HG03159 (cell line): ENCODE results near the gene PLA2G2F.

Experiments used
- ATAC-seq: cut with Tn5 transposase; IDR thresholded peaks from one replicate; pipeline ENCODE4 v1.9.1; 2021; ENCODE audit warnings: mild to moderate bottlenecking, moderate library complexity; ENCODE audit not compliant: unreplicated experiment

Gene PLA2G2F

GRCh38 chr1:20141001-20141400 lies 1.9 kb downstream of the PLA2G2F start:
- no peak for ATAC-seq

DNA sequence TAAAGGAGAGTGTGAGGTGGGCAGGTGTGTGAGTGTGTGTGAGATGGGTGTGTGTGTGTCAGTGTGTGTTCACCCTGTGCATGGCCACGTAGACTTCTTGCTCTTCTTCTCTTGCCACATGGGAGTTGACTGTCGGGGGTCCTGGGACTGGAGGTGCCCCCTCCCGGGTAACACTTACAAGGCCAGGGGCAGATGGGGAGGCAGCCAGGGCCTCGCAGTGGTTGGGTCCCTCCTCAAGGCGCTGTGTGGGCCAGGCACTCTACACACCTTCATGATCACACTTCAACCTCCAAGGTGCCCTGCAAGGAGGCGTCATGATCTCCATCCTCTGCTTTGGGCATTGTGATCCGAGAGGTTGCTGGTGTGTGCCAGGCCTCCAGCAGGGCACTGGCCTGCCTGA lies 2.3 kb downstream of the PLA2G2F start:
- ATAC-seq = no peak

- no peak for ATAC-seq
Observed at GRCh38 chr1:20142001-20142710, 3.0 kb downstream of the PLA2G2F start.

GRCh38 chr1:20143318-20143717 lies 4.2 kb downstream of the PLA2G2F start:
- ATAC-seq = no peak

GRCh38 chr1:20143734-20144565 lies 4.8 kb downstream of the PLA2G2F start:
- ATAC-seq = no peak

- no peak for ATAC-seq
Observed at GRCh38 chr1:20147846-20148570, 8.9 kb downstream of the PLA2G2F start.

DNA sequence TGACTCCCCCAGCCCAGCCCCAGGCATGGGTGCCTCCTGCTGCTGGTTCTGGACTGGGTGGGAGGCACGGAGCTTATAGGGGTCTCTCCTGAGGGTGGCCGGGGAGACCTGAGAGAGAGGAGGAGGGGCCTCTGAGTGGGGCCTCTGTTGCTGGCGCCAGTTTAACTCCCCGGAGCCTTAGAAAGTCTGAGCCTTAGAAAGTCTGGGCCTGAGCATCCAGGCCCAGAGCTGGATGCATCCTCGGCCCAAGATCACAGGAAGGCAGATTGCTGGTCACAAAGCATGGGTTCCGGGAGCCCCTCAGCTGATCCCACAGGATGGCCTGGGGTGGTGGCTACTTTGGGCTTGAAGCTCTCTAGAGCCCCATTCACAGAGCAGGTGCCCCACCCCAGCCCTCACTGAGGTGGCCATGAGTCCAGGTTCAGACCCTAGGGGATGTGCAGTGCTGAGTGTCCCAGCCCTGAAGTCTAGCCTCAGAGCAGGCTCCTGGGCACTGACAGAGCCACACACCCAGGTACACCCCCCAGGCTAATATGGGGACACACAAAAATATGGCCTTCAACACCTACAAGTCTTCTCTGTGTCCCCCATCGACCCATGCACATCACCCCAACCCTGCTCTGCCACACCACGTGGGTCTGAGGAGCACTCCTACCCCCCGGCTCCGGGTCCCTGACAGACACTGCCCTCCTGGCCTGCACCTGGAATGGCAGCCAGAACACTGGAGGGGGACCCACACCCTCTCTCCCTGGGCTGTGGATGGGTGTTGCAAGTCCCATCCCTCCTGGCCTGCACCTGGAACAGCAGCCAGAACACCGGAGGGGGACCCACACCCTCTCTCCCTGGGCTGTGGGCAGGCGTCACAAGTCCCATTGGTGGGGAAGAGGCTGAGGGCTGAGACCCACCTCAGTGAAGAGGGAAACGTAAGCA lies 9.7 kb downstream of the PLA2G2F start:
- ATAC-seq = no peak

DNA sequence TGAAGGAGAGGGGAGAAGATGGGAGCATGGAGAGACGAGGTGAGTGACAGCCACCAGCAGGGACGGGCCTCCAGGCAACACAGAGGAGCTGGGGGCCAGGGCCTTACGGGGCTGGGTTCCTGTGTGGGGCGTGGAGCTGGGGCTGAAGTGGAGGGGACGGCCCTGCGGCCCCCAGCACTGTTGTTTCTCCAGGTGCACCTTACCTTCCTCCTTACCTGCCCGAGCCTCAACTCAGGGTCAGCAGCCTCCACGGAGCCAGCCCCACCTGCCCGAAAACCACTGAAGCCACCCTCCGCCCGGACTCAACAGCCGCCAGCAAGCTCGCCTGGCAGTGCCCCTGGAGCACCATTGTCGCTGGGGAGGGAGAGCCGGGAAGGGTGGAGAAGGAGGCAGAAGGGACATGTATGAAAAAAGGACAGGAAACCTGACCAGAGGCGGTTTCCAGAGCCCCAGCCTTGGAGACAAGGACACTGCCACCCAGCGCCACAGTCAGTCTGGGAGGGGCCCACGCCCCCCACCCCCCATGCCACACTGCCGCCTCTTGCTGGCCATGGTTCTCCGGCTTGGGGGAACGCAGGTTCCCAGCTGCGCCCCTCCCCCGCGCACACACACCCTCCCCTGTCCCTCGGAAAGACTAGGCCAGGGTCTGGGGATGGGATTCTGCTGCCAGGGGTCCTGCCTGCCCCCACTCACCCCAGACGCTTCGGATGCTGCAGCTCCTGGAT lies 10.6 kb downstream of the PLA2G2F start:
- ATAC-seq = no peak

DNA sequence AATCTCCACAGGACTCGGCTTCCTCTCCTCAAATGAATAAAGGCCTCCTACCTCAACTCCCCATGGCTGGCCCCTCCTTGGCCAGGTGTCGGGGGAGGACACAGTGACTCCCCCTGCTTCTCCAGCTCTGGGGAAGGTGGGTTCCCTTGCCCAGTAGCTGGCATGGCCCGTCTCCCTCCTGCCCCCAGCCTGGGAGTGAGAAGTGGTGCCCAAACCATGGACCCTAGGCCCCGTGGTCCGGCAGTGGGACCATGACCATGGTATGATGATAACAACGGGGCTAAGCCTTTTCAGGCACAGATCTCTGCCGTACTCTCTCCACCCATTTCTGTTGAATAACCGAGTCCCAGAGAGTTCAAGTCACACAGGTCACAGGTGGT lies 11.2 kb downstream of the PLA2G2F start:
- no peak for ATAC-seq

- ATAC-seq = no peak
Observed at GRCh38 chr1:20150969-20151368, 11.8 kb downstream of the PLA2G2F start.

DNA sequence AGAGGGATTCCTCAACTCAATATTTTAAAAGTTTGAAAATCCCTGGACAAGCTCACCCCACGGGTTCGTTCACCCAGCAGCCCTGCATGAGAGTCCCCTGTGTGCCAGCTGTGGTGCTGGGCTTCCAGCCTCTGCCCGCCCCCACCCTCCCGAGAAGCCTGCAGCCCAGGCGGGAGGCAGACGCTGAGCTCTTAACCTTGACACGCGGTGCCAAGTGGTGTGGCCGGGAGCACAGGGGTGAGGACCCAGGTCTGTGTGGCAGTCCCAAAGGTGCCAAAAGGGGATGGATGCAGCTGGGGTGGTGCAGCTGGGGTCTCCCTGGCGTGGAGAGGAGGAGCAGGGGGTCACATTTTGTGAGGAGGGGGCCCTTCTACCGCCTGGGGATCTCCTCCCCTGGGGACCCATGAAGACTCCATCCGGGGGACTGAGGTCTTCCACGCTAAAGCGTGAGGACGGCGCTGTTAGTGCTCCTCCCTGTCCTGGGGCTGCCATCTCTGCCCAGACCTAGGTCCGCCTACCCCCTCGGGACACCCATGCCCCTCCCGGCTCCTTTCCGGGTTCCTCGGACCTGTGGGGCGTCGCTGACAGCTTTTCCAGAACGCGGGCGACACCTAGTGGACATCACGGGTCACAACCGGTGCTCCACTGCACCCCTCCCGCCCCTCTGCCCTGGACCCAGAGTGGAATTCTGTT lies 12.9 kb downstream of the PLA2G2F start:
- peak; percentile 56 for ATAC-seq

GRCh38 chr1:20152599-20152930 lies 13.4 kb downstream of the PLA2G2F start:
- no peak for ATAC-seq

DNA sequence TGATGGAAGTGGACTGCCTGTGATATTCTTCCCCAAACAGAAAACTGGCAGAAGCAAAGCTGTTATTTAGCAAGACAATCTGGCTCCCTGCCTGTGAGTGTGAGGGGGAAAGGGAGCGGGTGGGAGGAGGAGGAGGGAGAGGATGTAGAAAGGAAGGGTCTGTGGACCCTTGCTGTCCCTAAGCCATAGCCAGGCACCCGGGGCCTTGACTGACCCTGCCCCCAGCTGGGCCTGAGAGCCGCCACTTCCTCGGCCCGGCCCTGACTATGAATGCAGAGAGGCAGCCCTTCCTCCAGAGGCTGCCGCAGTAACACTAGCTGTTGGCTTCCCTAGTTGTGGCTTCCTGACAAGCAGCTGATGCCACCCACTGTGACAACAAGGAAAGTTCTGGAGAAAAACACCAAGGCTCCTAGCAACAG lies 13.9 kb downstream of the PLA2G2F start:
- ATAC-seq = no peak

DNA sequence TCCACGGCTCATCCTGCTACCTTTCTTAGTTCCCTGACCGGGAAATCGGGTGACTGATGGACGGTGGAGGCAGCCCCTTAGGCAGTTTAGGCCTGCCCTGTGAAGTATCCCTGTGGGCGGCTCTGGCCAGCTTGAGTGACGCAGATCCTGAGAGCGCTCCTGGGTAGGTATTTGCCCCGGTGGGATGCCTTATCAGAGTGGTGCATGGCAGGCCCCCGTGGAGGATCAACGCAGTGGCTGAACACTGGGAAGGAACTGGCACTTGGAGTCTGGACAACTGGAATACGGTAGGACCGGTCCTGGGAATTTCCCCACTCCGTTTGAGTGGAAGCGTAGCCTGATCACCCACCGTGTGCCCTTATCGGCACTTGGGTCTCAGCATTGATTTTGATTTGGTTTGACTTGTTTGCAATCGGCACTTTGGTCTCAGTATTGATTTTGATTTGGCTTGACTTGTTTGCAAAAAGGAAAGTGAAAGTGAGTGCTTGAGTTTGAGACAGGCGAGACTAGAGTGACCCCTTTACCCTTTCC lies 15.2 kb downstream of the PLA2G2F start:
- no peak for ATAC-seq

DNA sequence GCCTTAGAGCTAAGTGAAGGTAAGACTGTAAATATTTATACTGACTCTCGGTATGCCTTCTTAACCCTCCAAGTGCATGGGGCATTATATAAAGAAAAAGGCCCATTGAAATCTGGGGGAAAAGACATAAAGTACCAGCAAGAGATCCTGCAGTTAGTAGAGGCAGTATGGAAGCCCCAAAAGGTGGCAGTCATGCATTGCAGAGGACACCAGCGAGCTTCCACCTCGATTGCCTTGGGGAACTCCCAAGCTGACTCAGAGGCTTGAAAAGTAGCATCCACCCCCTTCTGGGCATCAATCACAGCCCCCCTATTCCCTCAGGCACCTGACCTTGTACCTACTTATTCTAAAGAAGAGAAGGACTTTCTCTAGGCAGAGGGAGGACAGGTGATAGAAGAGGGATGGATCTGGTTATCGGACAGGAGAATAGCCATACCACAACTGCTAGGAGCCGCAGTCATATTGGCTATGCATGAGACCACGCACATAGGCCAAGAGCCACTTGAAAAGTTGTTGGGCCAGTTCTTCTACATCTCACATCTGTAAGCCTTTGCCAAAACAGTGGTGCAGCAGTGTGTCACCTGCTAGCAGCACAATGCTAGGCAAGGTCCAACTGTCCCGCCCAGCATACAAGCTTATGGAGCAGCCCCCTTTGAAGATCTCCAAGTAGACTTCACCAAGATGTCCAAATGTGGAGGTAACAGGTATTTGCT lies 19.4 kb downstream of the PLA2G2F start:
- ATAC-seq = no peak

GRCh38 chr1:20160034-20160433 lies 20.9 kb downstream of the PLA2G2F start:
- no peak for ATAC-seq

- ATAC-seq = no peak
Observed at GRCh38 chr1:20164694-20165202, 25.6 kb downstream of the PLA2G2F start.

- ATAC-seq = no peak
Observed at GRCh38 chr1:20165522-20165951, 26.4 kb downstream of the PLA2G2F start.
